NCI-H2107 treated with DMSO at 0.1 percent for 48 hours (cell line): ENCODE results near the gene SLC23A3.

Experiments
- DNase-seq: peaks from one replicate; lab custom pipeline; 2025; ENCODE audit not compliant: unreplicated experiment; lab: John Stamatoyannopoulos, UW

SLC23A3 gene

DNA sequence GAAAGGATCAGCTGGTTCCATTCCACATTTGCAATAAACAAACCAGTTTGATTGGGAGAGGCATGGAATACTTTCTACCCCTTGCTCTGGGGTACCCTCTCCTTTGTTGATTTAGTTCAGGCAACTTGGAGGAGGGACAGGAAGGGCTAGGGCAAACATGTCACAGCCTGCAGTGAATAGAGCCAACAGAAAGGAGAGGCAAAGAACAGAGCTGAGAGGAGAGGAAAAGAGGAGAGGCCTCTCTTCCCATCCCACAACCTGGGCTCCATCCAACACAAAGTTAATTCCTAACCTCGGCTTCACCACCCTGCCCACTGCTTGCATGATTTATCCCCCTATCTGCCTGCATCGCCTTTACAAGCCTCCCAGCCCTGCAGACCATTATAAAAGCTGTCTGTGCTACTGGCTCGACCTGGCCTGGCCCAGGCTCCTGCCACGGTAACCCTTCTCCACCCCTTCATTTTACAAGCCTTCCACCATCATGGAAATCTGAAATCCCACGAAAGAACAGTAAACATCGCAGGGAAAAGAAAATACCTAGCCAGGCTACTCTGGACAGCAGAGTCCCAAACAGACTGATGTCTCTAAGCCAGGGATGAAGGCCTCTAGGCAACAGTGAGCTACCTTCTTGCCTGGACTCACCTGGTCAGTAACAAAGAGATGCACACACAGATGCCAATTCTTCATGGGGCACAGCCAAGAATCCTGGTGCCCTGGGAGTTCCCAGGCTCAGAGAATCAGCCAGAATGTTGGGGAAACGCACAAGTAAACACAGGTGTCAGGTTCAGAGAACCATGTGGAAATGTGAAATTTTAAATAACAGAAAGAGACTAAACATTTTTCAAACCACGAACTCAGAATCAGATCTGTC is 52.8 kb downstream of the SLC23A3 start:
- no peak for DNase-seq

DNA sequence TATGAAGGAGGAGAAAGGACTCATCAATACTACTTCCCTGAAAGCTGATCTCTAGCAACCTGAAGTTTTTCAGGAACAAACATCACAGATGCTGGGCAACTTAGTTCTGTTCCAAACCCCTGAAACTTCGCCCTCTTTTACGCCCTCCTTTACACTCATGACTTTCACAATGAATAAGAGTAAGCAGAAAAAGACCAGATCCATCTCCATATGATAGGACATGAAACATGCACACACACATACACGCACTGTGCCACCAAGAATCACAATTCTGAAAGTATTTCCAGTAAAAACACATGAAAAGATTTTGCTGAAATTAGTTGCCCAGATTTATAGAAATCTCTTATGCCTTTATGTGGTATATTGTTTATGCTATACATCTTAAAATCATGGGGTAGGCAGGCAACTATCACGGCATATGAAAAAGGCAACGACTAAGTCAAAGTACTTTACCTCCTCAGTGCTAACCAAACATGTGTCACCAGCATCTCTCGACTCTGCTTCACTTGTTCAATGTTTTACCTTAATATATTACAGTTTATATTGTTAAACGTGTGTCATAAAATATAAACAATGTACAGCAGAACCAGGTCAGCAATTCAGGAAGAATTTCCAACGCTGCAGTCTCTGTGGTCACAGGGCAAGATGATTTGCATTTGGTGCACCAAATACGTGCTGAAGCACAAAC is 57.0 kb downstream of the SLC23A3 start:
- DNase-seq = no peak

- no peak for DNase-seq
Measured at GRCh38 chr2:219112062-219112406, 57.8 kb downstream of the SLC23A3 start.
